NCI-H2196 treated with DMSO at 0.1 percent for 48 hours (cell line): ENCODE data around the gene BCKDHB.

Experiments used
- DNase-seq: peaks from one replicate; lab custom pipeline; 2025; ENCODE audit not compliant: unreplicated experiment; lab: John Stamatoyannopoulos, UW

The BCKDHB gene

DNA sequence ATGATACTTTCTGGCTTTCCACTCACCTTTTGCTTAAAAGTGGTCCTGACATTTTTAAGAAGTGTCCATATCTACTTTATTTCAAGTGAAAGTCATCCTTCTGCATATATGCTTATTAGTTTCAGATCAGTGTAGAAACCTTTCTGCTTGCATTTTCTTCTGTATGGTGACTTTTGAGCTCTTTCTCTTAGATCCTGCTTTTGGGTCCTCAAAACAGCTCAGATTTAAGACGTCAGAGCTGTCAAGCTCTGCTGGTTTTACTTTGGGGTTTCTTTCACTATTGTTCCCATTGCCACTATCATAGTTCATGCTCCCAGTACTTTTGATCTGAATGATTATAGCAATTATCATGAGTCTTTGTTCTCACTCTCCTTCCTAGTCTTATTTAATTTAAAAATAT is 41.7 kb downstream of the BCKDHB start:
- no peak for DNase-seq

DNA sequence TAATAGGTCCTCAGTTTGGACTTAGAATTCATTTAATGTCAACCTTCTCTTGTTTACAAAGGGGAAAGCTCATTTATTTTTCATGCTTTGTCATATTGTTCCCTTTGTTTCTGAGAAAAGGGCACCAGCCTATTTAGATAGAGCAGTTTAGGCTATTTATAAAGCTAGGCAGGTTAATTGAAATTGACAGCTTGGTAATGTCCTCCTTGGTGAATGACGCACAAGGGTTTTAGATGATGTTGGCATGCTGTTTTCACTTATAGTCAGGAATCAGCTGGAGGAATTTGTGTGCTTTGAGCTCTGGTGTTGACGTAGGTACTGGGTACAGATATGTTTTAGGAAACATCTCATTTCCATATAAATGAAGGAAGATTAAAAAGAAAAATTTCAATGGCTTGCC is 45.2 kb downstream of the BCKDHB start:
- DNase-seq = no peak

DNA sequence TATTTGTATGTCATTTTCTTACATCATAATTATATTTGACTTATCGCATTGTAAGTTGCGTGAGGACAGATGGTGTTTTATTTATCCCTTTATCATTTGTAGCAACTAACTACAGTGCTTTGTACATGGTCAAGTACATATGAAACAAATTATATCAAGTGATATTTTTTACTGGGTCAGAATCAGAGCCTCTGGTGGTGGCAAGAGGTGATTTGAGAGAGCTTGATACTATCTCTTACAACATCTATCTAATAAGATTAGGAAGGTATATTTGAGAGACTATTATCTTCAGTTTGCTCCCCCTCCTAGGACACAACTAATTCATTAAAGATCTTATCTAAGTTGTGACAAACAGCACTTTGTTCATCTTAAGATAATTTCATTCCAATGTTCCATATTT is 47.7 kb downstream of the BCKDHB start:
- no peak for DNase-seq

DNA sequence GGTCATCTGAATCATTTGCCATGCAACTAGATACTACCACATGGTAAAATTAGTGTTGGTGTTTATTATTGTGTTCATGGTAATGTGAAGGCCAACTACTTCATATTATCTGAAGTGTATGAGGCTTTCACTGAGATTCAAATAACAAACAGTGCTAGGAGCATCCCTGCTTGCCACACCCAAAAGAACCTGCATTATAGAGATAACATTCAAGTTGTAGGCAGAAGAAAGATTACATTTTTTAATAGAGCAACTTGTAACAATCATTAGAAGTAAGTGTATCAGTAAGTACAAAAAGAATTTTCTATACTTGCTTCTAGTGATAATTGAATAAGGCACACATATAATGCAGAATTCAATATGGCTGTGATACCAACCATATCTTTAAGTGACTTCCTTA is 49.8 kb downstream of the BCKDHB start:
- no peak for DNase-seq

DNA sequence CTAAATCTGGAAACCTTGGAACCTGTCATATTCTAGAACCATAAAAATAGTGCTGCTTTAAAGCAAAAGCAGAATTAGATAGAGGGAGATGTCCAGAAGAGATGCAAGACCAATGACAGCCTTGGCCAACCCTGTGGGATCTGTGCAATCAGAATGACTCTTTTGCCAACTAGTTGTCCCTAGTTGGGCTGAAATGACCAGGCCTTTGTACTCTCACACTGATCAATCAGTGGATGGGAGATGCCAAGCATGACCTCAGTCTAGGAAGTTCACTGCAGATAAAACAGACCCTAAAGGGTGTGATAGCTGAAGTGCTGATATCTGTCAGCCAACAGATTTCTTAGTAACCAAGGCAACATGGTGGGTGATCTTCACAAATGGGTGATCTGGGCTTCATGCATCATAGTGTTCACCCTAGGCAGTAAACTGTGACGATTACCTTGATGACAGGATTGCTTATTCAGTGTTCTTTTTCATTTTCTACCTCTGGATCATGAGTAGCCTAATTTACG is 52.1 kb downstream of the BCKDHB start:
- DNase-seq = no peak

DNA sequence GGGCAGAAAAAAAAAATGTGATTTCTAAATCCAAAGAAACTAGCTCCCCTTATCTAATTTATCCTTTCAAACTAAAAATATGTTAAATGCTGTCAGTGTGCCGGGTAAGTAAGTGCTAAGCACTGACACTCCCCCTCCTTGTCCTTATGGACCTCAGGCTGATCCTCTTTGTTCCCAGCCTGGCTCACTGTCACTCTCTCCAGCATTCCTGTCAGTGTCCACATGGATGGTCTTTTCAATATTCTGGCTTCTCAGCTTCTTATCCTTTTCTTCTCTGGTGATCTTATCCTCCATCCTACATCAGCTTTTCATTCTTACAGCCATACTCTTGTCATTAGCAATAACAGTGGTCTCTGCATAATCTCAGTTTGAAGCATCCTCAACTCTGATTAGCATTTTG is 55.0 kb downstream of the BCKDHB start:
- no peak for DNase-seq

DNA sequence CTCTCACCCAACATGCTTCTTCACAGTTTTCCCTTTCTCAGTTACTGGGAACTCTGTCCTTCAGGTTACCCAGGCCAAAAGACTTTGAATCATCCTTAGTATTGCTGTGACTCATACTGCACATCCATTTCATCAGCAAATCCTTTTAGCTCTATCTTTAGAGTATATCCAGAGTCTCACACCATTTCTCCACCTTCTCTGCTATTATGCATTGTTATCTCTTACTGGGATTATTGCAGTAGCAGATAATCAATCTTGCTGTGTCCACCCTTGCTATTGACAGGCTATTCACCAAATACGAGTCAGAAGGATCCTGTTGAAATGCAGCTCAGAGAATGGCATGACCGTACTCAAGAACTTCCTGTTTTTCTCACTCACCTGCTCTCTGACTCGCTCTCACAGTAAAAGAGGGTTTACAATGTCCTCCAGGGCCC is 57.3 kb downstream of the BCKDHB start:
- DNase-seq = no peak

DNA sequence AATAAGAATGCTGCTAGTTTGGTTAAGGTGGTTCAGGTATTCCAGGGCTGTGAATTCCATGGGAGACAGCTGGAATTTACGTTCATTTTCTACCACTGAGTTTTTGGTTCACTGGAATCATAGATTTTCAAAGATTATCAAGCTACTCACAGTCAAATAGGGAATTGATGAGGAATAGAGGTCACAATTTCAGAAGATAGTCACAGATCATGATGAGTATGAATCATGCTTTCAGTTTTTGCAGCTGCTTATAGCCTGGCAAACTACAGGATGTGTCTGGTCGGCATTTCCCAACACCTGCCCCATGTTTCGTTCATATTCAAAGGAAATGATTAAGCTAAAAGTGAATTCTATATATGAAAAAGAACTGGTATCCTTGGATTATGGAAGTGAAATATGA is 58.7 kb downstream of the BCKDHB start:
- DNase-seq = no peak

DNA sequence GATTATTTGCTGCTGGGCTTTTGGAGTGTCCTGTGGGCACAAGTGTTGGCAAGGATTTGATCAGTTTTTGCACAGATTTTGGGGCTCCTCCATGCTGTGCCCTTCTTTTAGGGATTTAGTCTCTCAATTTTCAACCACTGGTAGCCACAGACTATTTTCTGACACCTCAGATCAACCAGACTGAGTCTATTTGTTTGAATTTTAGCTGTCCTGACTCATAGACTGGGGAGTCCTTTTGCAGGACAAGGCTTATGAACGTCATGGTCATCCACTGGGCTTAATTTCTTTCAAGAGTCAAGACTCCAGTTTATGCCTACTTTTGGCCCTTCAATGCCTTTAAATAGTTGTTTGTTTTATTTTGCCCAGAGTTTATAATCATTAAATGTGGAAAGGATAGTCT is 59.3 kb downstream of the BCKDHB start:
- DNase-seq = no peak

DNA sequence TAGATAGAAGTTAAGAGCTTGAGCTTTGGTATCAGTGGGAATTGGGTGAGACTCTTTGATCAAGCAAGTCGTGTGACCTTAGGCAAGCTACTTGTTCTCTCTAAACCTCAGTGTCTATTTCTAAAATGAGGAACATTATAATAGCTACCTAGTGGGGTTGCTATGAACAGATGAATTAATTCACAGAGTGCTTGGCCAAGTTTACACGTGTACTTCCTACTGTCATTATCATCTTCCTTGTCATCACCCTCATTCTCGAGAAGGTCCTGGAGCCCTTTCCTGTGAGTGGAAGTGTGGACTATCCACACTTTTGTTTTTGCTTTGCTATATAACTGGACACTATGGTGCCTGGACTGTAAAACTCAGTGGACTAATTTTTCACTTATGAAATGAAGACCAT is 64.0 kb downstream of the BCKDHB start:
- DNase-seq = no peak

DNA sequence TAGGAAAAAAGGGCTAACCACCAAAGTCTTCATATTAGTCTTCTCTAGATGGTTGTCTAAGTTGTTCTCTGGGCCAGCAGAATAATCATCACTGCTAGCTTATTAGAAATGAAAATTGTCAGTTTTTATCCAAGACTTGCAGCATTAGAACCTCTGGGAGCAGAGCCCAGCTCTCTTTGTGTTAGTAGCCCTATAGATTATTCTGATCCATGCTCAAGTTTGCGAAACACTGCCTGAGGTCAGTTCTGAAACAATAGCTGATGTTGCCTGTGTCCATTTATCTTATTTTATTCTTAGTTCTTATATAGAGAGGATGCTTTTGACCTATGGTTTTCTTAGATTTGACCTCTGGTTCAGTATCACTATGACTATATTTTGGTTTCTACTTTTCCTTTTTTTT is 66.9 kb downstream of the BCKDHB start:
- no peak for DNase-seq

DNA sequence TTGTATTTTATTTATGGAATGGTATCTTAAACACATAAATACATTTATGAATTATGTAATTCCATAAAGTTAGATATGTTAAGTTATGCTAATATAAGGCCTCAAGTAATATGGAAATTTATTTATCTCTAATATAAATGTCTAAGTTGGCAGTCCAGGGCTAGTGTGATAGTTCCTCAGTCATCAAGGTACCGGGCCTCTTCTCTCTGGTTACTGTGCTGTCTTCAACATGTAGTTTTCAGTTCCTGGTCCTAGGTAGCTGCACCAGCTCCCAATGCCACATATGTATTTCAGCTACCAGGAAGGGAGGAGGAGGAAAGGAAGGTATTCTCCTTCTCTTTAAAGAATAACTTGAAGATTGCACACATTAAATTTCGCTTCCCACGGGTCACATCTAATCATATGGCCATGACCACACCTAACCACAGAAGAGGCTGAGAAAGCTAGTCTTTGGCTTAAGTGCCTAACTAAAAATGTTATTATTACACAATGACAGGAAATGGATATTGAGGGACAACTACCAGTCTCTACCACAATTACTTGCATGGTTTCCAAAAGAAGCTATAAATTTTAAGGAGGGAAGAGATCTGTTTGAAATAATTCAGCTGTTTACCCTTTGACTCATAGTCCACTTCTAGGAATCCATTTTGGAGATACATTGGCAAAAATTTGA is 68.6 kb downstream of the BCKDHB start:
- no peak for DNase-seq

DNA sequence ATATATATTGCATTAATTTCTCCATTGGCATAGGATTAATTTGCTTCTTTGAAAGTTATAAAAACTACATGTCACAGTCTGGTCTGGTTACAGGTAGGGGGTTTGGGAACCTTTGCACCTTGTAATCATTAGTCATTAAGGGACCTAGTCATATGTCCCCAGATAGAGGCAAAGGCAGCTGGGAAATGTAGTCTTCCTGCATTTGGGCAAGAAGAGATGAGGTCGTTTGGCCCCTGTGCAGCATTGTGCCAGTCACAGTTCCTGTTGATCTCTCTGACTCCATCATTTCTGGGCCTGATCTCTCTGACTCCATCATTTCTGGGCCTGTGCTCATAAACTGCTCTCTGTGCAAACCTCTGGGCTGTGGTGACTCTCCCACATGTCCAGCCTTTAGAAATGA is 73.2 kb downstream of the BCKDHB start:
- DNase-seq = no peak

DNA sequence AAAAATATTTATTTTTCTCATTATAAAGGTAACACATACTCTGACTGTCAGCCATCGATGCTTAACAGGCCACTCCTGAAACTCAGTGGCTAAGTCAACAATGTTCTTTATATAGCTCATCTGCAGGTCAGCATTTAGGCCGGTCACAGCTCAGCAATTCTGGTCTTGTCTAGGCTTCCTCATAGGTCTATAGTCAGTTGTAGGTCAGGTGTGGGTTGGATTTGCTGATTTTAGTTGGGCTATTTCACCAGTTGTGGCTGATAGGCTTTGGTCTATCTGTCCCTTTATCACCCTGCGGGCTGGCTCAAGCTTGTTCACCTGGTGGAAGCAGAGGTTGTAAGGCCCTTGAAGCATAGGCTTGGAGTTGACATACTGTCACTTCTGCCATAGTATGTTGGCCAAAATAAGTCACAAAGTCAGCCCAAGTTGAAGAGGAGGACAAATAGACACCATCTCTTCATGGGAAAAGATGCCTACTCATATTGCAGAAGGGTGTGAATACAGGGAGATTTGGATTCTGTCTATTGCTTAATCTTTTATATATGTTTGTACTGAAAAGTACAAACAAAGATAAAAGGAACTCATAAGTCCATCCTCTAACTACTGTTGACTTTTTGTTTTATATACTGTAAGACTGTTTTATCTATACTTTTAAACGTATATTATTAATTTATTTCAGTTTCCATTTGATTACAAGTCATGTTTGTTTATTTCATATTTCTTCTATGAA is 75.0 kb downstream of the BCKDHB start:
- DNase-seq = no peak

DNA sequence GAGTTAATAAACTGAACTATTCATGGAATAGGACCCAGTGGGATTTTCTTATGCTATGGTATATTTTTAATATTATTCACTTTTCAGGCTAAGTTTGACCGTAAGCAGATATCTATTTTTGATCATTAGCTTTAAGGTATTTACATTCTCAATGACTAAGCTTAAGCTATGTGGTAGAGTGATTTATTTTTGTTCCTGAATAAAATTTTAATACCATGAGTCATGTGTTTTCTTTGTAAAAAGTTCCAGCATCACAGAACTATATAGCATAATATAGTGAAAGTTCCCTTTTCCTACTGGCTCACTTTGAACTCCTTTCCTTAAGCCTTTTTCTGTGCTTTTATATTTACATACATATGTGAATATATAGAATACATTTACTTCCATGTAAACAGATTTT is 75.8 kb downstream of the BCKDHB start:
- no peak for DNase-seq

DNA sequence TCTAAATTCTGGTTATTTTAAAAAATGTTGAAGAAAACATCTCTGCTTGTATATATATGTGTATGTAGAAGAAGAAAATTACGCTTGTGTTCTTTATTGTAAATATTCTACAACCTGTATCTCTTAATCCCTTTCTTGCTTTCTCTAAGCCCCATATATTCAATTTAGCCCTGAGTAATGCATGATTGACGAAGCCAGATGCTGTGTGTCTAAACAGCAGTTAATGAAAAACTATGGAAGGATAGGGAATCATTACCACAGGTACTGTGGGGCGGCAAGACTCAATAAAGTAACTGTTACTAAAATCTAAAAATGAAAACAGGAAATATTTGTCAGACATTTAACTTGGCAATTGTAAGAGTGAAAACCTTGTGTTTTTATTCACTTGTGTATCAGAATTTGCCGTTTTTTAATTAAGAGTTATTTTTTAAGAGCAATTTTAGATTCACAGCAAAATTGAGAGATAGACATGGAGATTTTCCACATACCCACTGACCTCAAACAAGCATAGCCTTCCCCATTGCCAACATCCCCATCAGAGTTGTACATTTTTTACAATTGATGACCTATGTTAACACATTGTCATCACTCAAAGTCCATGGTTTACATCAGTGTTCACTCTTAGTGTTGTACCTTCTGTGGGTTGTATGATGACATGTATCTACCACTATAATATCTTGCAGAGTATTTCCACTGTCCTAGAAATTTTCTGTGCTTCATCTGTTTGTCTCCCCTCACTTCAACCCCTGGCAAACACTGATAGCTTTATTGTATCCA is 76.7 kb downstream of the BCKDHB start:
- DNase-seq = no peak

DNA sequence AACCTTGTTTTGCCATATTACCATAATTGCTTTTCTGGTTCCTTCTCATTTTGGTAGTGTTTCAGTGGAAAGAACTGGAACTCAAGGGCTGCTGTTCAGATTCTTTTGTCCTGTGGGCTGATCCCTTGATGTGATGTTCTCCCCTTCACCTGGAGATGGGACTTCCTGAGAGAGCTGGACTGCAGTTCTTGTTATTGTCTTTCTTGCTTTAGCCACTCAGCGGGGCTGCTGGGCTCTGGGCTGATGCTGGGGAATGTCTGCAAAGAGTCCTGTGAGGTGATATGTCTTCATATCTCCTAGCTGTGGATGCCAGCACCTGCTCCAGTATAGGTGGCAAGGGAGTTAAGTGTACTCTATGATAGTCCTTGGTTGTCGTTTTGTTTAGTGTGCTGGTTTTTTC is 79.0 kb downstream of the BCKDHB start:
- DNase-seq = no peak

DNA sequence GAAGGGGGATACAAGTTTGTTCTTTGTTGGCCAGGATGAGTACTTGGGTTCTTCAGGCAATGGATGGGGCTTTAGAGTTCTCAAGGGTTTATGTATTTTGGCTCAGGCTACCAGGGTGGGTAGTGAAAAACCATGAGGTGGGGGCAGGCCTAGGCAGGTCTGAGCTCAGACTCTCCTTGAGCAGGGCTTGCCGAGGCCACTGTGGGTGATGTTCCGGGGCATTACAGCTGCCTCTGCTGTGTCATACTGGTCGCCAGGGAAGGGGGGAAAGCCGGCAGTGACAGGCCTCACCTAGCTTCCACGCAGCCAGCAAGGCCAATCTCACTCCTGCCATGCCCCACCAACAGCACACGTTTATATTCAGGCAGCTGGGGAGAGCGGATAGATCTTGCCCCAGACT is 79.6 kb downstream of the BCKDHB start:
- no peak for DNase-seq

DNA sequence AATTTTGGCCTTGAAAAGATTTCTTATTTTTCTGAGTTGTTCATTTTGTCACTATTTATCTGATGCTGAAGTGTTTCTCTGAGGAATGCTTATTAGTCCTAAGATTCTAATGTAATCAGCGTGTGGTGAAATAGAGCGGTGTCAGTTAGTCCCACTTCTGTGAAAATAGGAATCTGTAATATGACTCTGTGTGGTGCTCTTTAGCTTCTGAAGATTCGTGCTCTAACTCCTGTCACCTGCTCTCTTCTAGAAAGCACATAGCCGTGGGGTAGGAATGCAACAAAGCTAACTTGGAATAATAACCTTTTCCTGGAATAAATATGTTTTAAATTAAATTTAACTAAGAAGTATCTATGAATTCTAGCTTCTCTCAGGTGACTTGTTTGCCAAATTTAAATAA is 90.4 kb downstream of the BCKDHB start:
- no peak for DNase-seq

DNA sequence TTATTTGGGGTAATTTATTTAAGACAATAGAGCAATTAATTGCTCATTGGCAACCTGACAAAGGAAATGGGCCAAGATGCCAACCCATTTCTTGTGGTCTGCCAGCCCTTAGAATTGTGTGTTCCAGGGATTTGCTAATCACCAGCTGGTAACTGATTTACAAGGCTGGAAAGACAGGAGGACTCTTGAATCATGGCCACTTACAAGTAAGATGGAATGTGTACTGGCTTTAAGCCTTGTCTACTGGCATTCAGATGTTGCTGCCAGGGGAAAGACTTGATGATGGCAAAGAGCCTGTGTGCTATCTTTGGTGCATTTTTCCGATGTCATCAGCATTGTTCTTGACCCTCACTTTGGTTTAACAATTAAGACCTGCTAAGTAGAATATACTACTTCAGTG is 91.0 kb downstream of the BCKDHB start:
- DNase-seq = no peak

DNA sequence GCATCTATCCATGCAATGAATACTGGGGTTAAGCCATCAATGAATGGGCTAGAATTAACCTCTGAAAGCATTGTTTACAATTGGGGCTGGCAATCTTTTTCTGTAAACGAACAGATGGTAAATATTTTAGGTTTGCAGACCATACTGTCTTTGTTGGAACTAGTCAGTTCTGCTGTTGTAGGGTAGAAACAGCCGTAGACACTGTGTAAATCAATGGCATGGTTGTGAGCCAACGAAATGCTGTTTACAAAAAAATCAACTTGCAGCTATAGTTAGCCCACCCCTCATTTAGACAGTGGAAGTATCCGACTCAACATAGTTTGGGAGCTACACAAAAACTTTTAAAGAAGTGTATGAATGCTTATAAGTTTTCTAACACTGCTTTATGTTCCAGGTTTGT is 91.5 kb downstream of the BCKDHB start:
- no peak for DNase-seq

DNA sequence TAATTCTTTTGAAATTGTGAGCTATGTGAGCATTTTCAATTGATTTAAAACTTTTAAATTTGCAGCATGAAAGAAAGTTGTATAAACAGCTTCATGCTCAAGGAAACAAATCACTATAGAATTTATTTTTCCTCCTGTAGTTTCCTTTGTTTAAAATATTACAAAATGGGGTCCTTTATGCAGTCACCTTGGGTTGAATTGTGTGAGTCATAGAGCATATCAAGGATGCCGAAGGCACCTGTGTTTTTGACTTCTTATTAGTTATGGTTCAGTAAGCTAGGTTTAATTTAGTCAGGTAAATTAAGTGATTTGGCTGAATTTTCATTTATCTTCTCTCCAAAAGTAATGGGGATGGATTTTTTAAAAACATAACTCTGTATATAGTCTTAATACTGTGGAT is 96.8 kb downstream of the BCKDHB start:
- DNase-seq = no peak
